ENCODE results near the gene ARHGAP11A. TPM values are rescaled to one million over a fixed set of nuclear protein-coding genes. Genes with fewer than 3 reads are reported as not detected.

Gene ARHGAP11A, protein sequence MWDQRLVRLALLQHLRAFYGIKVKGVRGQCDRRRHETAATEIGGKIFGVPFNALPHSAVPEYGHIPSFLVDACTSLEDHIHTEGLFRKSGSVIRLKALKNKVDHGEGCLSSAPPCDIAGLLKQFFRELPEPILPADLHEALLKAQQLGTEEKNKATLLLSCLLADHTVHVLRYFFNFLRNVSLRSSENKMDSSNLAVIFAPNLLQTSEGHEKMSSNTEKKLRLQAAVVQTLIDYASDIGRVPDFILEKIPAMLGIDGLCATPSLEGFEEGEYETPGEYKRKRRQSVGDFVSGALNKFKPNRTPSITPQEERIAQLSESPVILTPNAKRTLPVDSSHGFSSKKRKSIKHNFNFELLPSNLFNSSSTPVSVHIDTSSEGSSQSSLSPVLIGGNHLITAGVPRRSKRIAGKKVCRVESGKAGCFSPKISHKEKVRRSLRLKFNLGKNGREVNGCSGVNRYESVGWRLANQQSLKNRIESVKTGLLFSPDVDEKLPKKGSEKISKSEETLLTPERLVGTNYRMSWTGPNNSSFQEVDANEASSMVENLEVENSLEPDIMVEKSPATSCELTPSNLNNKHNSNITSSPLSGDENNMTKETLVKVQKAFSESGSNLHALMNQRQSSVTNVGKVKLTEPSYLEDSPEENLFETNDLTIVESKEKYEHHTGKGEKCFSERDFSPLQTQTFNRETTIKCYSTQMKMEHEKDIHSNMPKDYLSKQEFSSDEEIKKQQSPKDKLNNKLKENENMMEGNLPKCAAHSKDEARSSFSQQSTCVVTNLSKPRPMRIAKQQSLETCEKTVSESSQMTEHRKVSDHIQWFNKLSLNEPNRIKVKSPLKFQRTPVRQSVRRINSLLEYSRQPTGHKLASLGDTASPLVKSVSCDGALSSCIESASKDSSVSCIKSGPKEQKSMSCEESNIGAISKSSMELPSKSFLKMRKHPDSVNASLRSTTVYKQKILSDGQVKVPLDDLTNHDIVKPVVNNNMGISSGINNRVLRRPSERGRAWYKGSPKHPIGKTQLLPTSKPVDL
- total RNA-seq = 2.3 and 3.3 TPM in 2 replicates

DNA sequence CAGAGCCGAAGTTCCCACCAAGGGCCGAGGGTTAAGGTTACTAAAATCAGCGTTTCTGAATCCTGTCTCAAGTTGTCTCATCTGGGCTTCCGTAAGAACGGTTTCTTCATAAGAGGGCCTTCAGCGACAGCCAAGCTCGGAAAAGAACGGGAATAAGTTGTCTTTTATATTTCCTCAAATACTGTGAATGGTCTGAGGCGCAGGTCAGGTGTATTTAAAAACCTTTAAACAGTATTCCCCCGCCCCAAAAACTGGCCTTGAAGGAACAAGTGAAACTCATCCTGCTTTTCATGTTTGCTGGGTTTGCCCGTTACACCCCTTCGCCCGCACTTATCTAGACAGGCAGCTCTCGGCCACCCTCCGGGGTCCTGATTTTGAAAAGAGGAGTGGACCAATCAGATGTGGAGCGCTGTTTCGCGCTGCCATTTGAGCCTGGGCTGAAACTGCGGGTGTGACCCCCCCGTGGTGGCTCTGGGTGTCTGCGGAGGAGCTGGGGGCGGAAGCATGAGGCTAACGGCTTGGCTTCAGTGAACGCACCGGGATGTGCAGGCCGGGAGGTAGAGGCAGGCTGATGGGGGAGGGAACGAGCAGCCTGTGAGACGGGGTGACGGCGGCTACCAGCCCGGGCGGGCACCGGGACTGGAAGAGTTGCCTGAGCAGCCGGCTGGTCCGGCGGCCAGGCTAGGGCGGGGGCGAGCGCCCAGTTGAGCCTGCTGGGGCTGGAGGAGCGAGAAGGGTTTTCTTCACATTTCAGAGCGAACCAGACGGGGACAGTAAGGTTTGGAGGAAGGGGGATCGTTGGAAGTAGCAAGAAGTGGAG lies at the start of gene ARHGAP11A:
ARHGAP11A (plus strand) TSS at position 454 of the 820 bp plus-strand sequence. CDS start 708 bp downstream, outside the sequence.

GRCh38 chr15:32593151-32593550 lies 22.2 kb upstream of the ARHGAP11A start, which contains the start of gene GOLGA8N:
Gene GOLGA8N, plus strand, starts transcription at chr15:32593456.

GRCh38 chr15:32641517-32642059 lies 26.3 kb downstream of the ARHGAP11A start, which contains the start of gene SCG5:
Gene SCG5, plus strand, starts transcription at chr15:32641710. Its CDS starts 1,883 bp downstream, at chr15:32643593.

Other genes starting within 250 kb of the ARHGAP11A start
- not detected in 2 replicates for gene GOLGA8K, start 212.2 kb upstream of the ARHGAP11A start, total RNA-seq
- under 0.01 TPM in 1 of 2 replicates, not detected in the other for gene GOLGA8O, start 159.9 kb upstream of the ARHGAP11A start, total RNA-seq
- gene GOLGA8N, start 22.0 kb upstream of the ARHGAP11A start, total RNA-seq = 0.85 and 2.3 TPM in 2 replicates
- gene SCG5, start 26.2 kb downstream of the ARHGAP11A start, total RNA-seq = 6.7 and 9.9 TPM in 2 replicates
- 3.6 and 15.3 TPM in 2 replicates for gene GREM1, start 102.5 kb downstream of the ARHGAP11A start, total RNA-seq

Measured in pericardium fibroblast (primary cell).